Measurements from ENCODE around the gene CYTH3. TPM values are rescaled to one million over a fixed set of nuclear protein-coding genes. Genes with fewer than 3 reads are reported as not detected.

CYTH3 gene
- total and polyA plus RNA-seq, 2 of the 8 experiments (the other 6 are each of a cell fraction or from before 2014, with no cell fraction given), result 10.3 to 11.9 TPM

DNA sequence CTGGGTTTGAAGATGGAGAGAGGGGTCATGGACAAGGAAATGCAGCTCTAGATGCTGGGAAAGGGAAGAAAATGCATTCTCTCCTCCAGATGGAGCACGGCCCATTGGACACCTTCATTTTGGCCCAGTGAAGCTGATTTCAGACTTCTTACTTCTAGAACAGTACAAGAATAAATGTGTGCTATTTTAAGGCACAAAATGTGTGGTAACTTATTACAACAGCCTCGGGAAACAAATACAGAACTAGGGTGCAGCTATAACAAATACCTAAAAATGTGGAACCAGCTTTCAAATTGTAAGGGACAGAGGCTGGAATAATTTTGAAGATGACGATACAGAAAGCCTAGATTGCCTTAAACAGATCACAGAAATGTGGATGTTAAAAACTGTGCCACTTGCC is 54.1 kb downstream of the CYTH3 start:
- 94% methylated on average over 3 of the region's 3 CpGs; no CpG with 5 or more reads in 1 of the 2 experiments for WGBS, 2 experiments (ENCODE audit: extremely low coverage in 1 of 2, insufficient coverage in 1 of 2, insufficient read length in 1 of 2, insufficient replicate concordance in 2 of 2, low coverage in 1 of 2, low lambda C conversion rate in 2 of 2, missing lambda C conversion rate in 1 of 2)
- Histone ChIP-seq H3K27ac (ENCODE audit: low read depth, low read length) (no peak overlapping the region), H3K18ac (ENCODE audit: extremely low read depth, low read length) (no peak overlapping the region), H3K23ac (ENCODE audit: insufficient read length) (no peak overlapping the region), H2BK12ac (ENCODE audit: low read depth, low read length) (no peak overlapping the region), H4K5ac (ENCODE audit: insufficient read length, low read depth, low read length) (no peak overlapping the region), H3K36me3 (ENCODE audit: control insufficient read depth in 2 of 4, insufficient read depth in 4 of 4, low read length in 3 of 4) (no peaks in the 10 kb centered on the region; a peak in 1 of 8 replicates), H3K4ac (replicated peaks; ENCODE audit: insufficient read length, low read depth, low read length) (no peak overlapping the region), H2BK20ac (ENCODE audit: low read length) (no peak overlapping the region), H3K4me3 (ENCODE audit: extremely low read depth in 1 of 4, insufficient read depth in 2 of 4, low read depth in 3 of 4, low read length in 4 of 4) (no peak overlapping the region), H4K20me1 (replicated peaks in 1 of 2; ENCODE audit: control insufficient read depth in 1 of 2, insufficient read depth in 2 of 2, low read length in 2 of 2) (no peaks in the 10 kb centered on the region), H3K4me1 (replicated peaks in 1 of 4; ENCODE audit: control insufficient read depth in 3 of 4, insufficient read depth in 4 of 4, low read length in 3 of 4) (no peaks in the 10 kb centered on the region), H2AK5ac (ENCODE audit: low read depth, low read length) (no peak overlapping the region), H3K79me1 (ENCODE audit: low read depth, low read length) (no peaks in the 10 kb centered on the region), H2BK5ac (ENCODE audit: low read depth, low read length) (no peak overlapping the region), H3K23me2 (ENCODE audit: low read depth, low read length) (no peaks in the 10 kb centered on the region), H3K9ac (replicated peaks in 1 of 4; ENCODE audit: extremely low read depth in 1 of 4, low read depth in 3 of 4, low read length in 3 of 4) (no peak overlapping the region), H3K9me3 (ENCODE audit: insufficient read depth in 2 of 2, low read depth in 1 of 2, low read length in 1 of 2) (peaks cover 4 to 11% of the 10 kb centered on the region in 2 experiments; a peak in 3 of 4 replicates), H2BK120ac (replicated peaks; ENCODE audit: low read depth, low read length) (no peak overlapping the region), H3K4me2 (ENCODE audit: insufficient read depth in 1 of 2, low read depth in 2 of 2, low read length in 2 of 2) (no peak overlapping the region), H2AFZ (ENCODE audit: low read length) (no peak overlapping the region), H3K56ac (replicated peaks; ENCODE audit: insufficient read length, low read depth, low read length) (no peak overlapping the region), H3K27me3 (replicated peaks in 1 of 4; ENCODE audit: control insufficient read depth in 3 of 4, extremely low read depth in 1 of 4, insufficient read depth in 3 of 4, low read length in 3 of 4) (no peaks in the 10 kb centered on the region), H4K8ac (ENCODE audit: extremely low read depth, insufficient read depth, low read length) (no peak overlapping the region), H3K79me2 (ENCODE audit: control insufficient read depth in 1 of 2, insufficient read depth in 2 of 2, low read length in 2 of 2) (peaks cover 0 to 8% of the 10 kb centered on the region in 2 experiments; a peak in 2 of 4 replicates), H2BK15ac (ENCODE audit: low read length) (no peak overlapping the region), H3K14ac (ENCODE audit: insufficient read length) (no peak overlapping the region), H4K91ac (replicated peaks; ENCODE audit: insufficient read length, low read length) (no peak overlapping the region)
- ChIA-PET POLR2A (ENCODE audit: partially characterized antibody) (no interaction called here), CTCF (ENCODE audit: partially characterized antibody) (interaction anchor here (0.9 to 1.9 kb wide), 2 partner anchors 14 to 29 kb away, joined by 5 to 6 read pairs; no protein-coding TSS in a partner anchor)
- FAIRE-seq (no peak), DNase-seq (ENCODE audit: low read depth in 1 of 2, low spot score in 2 of 2) (no peak)
- TF ChIP-seq KDM5A (IDR thresholded peaks at IDR 0.05; ENCODE audit: low read length) (no peak), GTF2F1 (IDR thresholded peaks at IDR 0.05; ENCODE audit: borderline replicate concordance, low read depth, low read length) (no peak), POLR2AphosphoS5 (IDR thresholded peaks at IDR 0.05; ENCODE audit: low read depth, low read length) (no peak), POLR2A (IDR thresholded peaks at IDR 0.05; ENCODE audit: control extremely low read depth in 1 of 2, low read depth in 2 of 2, low read length in 2 of 2) (no peak), NRF1 (IDR thresholded peaks at IDR 0.05; ENCODE audit: low read depth, low read length) (no peak), HDAC2 (IDR thresholded peaks at IDR 0.05; ENCODE audit: borderline replicate concordance in 1 of 2, low read depth in 2 of 2, low read length in 2 of 2) (no peak), CTBP2 (IDR thresholded peaks at IDR 0.05; ENCODE audit: borderline replicate concordance, insufficient read depth, insufficient read length, low read length) (no peak), FOSL1 (IDR thresholded peaks at IDR 0.05; ENCODE audit: insufficient read depth, low read depth, low read length) (no peak), BRCA1 (IDR thresholded peaks at IDR 0.05; ENCODE audit: low read depth, low read length) (no peak), SIRT6 (IDR thresholded peaks at IDR 0.05; ENCODE audit: low read length) (no peak), YY1 (IDR thresholded peaks at IDR 0.05; ENCODE audit: low read depth, low read length) (no peak), TAF1 (IDR thresholded peaks at IDR 0.05; ENCODE audit: low read depth, low read length) (no peak), SIN3A (conservative IDR thresholded peaks at IDR 0.05 in 1 of 2, IDR thresholded peaks at IDR 0.05 in 1 of 2; ENCODE audit: low read depth in 1 of 2, low read length in 2 of 2) (no peak), HDAC6 (IDR thresholded peaks at IDR 0.05; ENCODE audit: low read depth, low read length) (no peak), POU5F1 (IDR thresholded peaks at IDR 0.05; ENCODE audit: low read depth, low read length) (no peak), SRF (IDR thresholded peaks at IDR 0.05; ENCODE audit: low read depth, low read length) (no peak)

Measured in H1 (cell line).